Activated T-helper 17 cell treated with anti-CD3 and anti-CD28 coated beads, Interleukin-2, amount 50 U/mL, for 72 hours (primary cell): ENCODE data around the gene RXRA. TPM values are rescaled to one million over a fixed set of nuclear protein-coding genes. Genes with fewer than 3 reads are reported as not detected.

Source experiments
- ATAC-seq: fragments of 150-1000 bp; cut with Tn5 transposase; replicated peaks from 2 replicates; pipeline ENCODE4 v1.10.0; 2021; ENCODE audit warnings: mild to moderate bottlenecking, moderate library complexity
- H3K27ac Mint-ChIP-seq: one replicate; pipeline ENCODE4 v1.8.0; 2022; ENCODE audit warnings: mixed read lengths
- H3K27me3 Mint-ChIP-seq: one replicate; pipeline ENCODE4 v1.8.0; 2022; ENCODE audit warnings: mixed read lengths
- H3K36me3 Mint-ChIP-seq: one replicate; pipeline ENCODE4 v1.8.0; 2022; ENCODE audit warnings: low read depth, mild to moderate bottlenecking, mixed read lengths
- H3K4me1 Mint-ChIP-seq: one replicate; pipeline ENCODE4 v1.8.0; 2022; ENCODE audit warnings: mixed read lengths
- H3K4me3 Mint-ChIP-seq: one replicate; pipeline ENCODE4 v1.8.0; 2022; ENCODE audit warnings: mild to moderate bottlenecking, mixed read lengths
- H3K9me3 Mint-ChIP-seq: one replicate; pipeline ENCODE4 v1.8.0; 2022; ENCODE audit warnings: mixed read lengths
- total RNA-seq, 2 donors: library from RNA; stranded (reverse); gene quantifications; one replicate each; pipeline ENCODE4 v1.2.3, GENCODE V29; 2022

RXRA gene
- total RNA-seq, 2 donors from 2014 or later: 4.2 to 41.6 TPM

DNA sequence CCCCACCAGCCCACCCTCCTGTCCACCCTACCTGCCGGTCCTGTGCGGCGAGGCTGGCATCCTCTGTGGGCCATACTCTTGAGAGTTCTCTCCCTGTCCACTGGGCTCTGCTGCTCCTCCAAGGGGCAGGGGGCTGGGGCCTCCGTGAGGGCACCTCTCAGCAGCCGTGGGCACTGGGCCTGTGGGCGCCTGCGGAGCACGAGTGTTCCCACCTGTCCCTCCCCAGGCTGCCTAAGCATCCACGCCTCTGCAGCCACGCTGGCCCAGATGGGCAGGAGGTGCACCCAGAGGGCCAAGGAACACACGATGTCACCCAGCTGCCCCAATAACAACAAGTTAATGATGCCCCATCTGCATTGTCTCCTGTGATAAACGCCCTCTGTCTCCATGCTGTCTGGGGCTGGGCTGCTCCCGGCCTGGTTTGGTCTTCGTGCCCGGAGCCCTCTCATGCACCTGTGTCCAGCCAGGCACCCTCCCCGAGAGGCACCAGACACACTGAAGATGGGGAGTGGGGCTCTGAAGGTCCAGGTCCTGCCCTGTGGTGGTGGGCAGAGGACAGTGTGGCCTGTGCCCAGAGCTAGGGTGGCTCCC, 114.5 kb downstream of the RXRA start:
- peak overlapping the region; percentile 32 for H3K27ac Mint-ChIP-seq
- H3K4me1 Mint-ChIP-seq: no peaks in the 10 kb centered on the region
- H3K27me3 Mint-ChIP-seq: peaks cover 4% of the 10 kb centered on the region
- H3K36me3 Mint-ChIP-seq: peaks cover 19% of the 10 kb centered on the region
- no peaks in the 10 kb centered on the region for H3K9me3 Mint-ChIP-seq
- no peak overlapping the region for H3K4me3 Mint-ChIP-seq
- no peak for ATAC-seq

DNA sequence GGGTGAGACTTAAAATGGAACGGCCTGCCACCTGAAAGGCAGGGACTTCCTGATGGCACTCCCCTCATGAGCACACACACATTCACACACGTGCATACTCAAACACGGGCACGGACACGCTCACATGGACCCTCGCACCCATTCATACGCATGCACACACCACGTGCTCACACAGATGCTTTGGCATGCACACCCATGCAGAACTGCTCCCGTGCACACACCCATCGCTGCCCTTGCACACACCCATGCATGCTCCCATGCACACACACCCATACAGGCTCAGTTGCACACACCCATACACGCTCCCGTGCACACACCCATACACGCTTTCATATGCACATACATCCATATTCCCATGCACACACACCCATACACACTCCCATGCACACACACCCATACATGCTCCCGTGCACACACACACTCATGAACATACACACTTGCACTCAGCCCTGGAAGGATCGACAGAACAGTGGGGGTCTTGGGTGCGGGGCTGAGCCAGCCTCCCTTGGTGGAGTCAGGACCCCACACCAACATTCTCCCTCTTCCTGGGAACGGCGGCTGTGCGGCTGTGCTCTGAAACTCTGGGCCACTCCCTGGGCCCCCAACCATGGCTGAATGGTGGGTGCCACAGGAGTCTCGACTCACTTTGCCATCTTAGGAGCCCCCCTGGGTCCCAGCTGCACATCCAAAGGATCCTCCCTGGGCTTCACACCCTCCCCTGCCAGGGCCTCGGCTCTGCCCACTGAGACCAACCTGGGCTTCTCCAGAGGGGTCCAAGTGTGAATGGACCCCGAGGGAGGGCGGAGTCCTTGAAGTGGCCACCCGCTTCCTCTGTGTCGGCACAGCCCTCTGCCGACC, 115.2 kb downstream of the RXRA start:
- H3K36me3 Mint-ChIP-seq: peaks cover 12% of the 10 kb centered on the region
- H3K9me3 Mint-ChIP-seq: no peaks in the 10 kb centered on the region
- peaks cover 4% of the 10 kb centered on the region for H3K27me3 Mint-ChIP-seq
- peak overlapping the region; percentile 32 for H3K27ac Mint-ChIP-seq
- no peak overlapping the region for H3K4me3 Mint-ChIP-seq
- H3K4me1 Mint-ChIP-seq: no peaks in the 10 kb centered on the region
- no peak for ATAC-seq

DNA sequence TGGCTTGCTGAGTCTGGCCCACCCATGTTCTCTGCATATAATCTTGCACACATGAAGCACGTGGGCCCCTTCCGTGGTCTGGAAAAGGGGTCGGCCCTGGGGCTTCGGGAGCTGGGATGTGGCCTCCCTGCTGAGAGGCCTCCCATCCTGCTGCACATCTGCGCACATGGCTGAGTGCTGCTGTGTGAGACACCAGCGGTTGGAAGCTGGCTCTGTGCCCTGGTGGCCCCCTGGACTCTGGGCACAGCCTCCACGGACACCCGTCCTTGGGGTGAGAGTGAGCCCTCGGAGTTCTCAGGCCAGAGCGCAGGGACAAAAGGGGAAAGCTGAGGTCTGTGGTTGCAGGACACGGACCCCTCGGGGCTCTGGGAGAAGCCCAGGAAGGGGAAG, 115.8 kb downstream of the RXRA start:
- no peak overlapping the region for H3K4me3 Mint-ChIP-seq
- H3K9me3 Mint-ChIP-seq: no peaks in the 10 kb centered on the region
- no peaks in the 10 kb centered on the region for H3K4me1 Mint-ChIP-seq
- H3K36me3 Mint-ChIP-seq: peaks cover 10% of the 10 kb centered on the region
- peak overlapping the region; percentile 32 for H3K27ac Mint-ChIP-seq
- ATAC-seq: no peak
- peaks cover 4% of the 10 kb centered on the region for H3K27me3 Mint-ChIP-seq

DNA sequence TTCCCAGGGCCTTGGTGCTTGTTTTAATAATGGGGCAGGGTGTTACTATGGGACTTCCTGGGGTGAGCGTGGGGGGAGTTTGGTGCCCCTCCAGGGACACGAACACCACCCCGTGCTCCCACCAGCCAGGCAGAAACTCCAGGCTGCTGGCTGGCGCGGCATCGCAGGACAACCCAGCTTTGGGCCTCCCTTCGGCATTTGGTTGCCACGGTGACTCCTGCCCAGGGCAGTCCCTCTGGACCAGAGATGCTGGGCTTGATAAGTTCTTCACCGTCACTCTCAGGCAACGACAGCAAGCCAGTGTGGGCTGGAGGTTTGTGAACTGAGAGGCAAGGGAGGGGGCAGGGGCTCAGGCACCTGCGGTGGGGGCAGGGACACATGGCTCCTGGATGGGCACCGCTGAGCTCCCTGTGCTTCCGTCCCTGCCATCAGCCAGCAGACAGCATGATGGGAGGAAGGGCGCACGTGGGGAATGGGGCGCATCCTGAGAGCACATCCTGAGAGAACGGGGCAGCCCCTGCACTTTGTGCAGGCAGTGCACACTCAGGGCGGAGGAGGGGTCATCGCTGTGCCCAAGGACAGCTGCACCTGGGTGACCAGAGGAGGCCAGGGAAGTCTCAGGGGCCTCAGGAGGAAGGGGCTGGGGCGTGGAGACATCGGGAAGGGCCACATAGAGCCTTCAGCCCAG, 116.4 kb downstream of the RXRA start:
- Mint-ChIP-seq H3K9me3 (no peaks in the 10 kb centered on the region), H3K36me3 (peaks cover 10% of the 10 kb centered on the region), H3K27ac (no peak overlapping the region), H3K4me3 (peak overlapping the region; percentile 20), H3K27me3 (peaks cover 4% of the 10 kb centered on the region), H3K4me1 (no peaks in the 10 kb centered on the region)
- peak; percentile 11 for ATAC-seq

- Mint-ChIP-seq H3K4me3 (peak overlapping the region; percentile 20), H3K36me3 (peaks cover 10% of the 10 kb centered on the region), H3K27ac (peak overlapping the region; percentile 15), H3K4me1 (no peaks in the 10 kb centered on the region), H3K27me3 (peaks cover 4% of the 10 kb centered on the region), H3K9me3 (no peaks in the 10 kb centered on the region)
- peak; percentile 99 for ATAC-seq
Measured at GRCh38 chr9:134443174-134444037, 117.2 kb downstream of the RXRA start.

GRCh38 chr9:134444038-134444315, 117.7 kb downstream of the RXRA start:
- no peak overlapping the region for H3K4me3 Mint-ChIP-seq
- peak overlapping the region; percentile 15 for H3K27ac Mint-ChIP-seq
- ATAC-seq: no peak
- H3K27me3 Mint-ChIP-seq: peaks cover 4% of the 10 kb centered on the region
- H3K4me1 Mint-ChIP-seq: no peaks in the 10 kb centered on the region
- H3K9me3 Mint-ChIP-seq: no peaks in the 10 kb centered on the region
- H3K36me3 Mint-ChIP-seq: peaks cover 10% of the 10 kb centered on the region

DNA sequence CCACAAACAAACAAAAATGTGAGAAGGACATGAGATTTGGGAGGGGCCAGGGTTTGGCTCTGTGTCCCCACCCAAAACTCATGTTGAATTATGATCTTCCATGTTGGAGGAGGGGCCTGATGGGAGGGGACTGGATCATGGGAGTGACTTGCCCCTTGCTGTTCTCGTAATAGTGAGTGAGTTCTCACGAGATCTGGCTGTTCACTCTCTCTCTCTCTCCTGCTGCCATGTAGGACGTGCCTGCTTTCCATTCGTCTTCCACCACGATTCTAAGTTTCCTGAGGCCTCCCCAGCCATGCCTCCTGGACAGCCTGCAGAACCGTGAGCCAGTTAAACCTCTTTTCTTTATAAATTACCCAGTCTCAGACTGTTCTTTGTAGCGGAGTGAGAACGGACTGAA, 118.7 kb downstream of the RXRA start:
- Mint-ChIP-seq H3K36me3 (peaks cover 10% of the 10 kb centered on the region), H3K9me3 (no peaks in the 10 kb centered on the region), H3K27ac (peak overlapping the region; percentile 23), H3K4me3 (no peak overlapping the region), H3K4me1 (no peaks in the 10 kb centered on the region), H3K27me3 (peaks cover 4% of the 10 kb centered on the region)
- no peak for ATAC-seq

GRCh38 chr9:134449180-134449916, 123.1 kb downstream of the RXRA start:
- Mint-ChIP-seq H3K4me1 (no peaks in the 10 kb centered on the region), H3K27me3 (no peaks in the 10 kb centered on the region), H3K9me3 (no peaks in the 10 kb centered on the region), H3K27ac (no peak overlapping the region), H3K36me3 (no peaks in the 10 kb centered on the region), H3K4me3 (peak overlapping the region; percentile 3)
- peak; percentile 100 for ATAC-seq

GRCh38 chr9:134451700-134452458, 125.6 kb downstream of the RXRA start:
- ATAC-seq: no peak
- H3K4me1 Mint-ChIP-seq: peaks cover 5% of the 10 kb centered on the region
- no peaks in the 10 kb centered on the region for H3K9me3 Mint-ChIP-seq
- H3K27me3 Mint-ChIP-seq: no peaks in the 10 kb centered on the region
- no peak overlapping the region for H3K27ac Mint-ChIP-seq
- H3K36me3 Mint-ChIP-seq: no peaks in the 10 kb centered on the region
- H3K4me3 Mint-ChIP-seq: no peak overlapping the region

GRCh38 chr9:134452728-134453127, 126.5 kb downstream of the RXRA start:
- H3K36me3 Mint-ChIP-seq: no peaks in the 10 kb centered on the region
- H3K4me3 Mint-ChIP-seq: no peak overlapping the region
- H3K9me3 Mint-ChIP-seq: no peaks in the 10 kb centered on the region
- no peak for ATAC-seq
- H3K27me3 Mint-ChIP-seq: no peaks in the 10 kb centered on the region
- no peak overlapping the region for H3K27ac Mint-ChIP-seq
- peaks cover 5% of the 10 kb centered on the region for H3K4me1 Mint-ChIP-seq

- peaks cover 5% of the 10 kb centered on the region for H3K4me1 Mint-ChIP-seq
- H3K27ac Mint-ChIP-seq: peak overlapping the region; percentile 17
- no peak overlapping the region for H3K4me3 Mint-ChIP-seq
- no peaks in the 10 kb centered on the region for H3K27me3 Mint-ChIP-seq
- no peaks in the 10 kb centered on the region for H3K36me3 Mint-ChIP-seq
- ATAC-seq: no peak
- no peaks in the 10 kb centered on the region for H3K9me3 Mint-ChIP-seq
Measured at GRCh38 chr9:134453776-134454475, 127.7 kb downstream of the RXRA start.

- Mint-ChIP-seq H3K36me3 (no peaks in the 10 kb centered on the region), H3K4me3 (no peak overlapping the region), H3K4me1 (peaks cover 5% of the 10 kb centered on the region), H3K9me3 (no peaks in the 10 kb centered on the region), H3K27ac (peak overlapping the region; percentile 17), H3K27me3 (no peaks in the 10 kb centered on the region)
- ATAC-seq: no peak
Measured at GRCh38 chr9:134454476-134454857, 128.2 kb downstream of the RXRA start.

DNA sequence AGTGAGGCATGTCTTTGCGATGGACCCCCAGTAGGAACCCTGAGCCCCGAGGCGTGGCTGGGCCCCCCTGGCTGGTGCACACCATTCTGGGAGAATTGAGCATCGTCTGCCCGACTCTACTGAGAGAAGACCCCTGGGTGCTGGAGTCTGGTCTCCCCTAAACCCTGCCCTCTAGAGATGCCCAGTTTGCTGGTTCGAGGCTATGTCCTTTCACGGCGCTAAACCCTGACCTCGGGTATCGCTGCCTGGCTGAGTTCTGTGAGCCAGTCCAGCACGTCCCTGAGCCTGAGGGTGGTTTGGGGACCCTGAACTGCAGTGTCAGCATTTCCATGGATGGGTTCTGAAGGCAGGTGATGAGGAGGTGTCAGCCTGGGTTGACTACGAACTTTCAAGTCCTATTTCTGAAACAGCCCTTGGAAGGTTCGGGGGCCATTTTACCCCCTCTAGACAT, 128.8 kb downstream of the RXRA start:
- Mint-ChIP-seq H3K4me3 (no peak overlapping the region), H3K27ac (peak overlapping the region; percentile 17), H3K9me3 (no peaks in the 10 kb centered on the region), H3K4me1 (peaks cover 5% of the 10 kb centered on the region), H3K27me3 (no peaks in the 10 kb centered on the region), H3K36me3 (no peaks in the 10 kb centered on the region)
- ATAC-seq: no peak
